HG02623 (cell line): Measurements from ENCODE around the gene LETM1.

Experiments
- ATAC-seq: cut with Tn5 transposase; IDR thresholded peaks from one replicate; pipeline ENCODE4 v1.9.1; 2021; ENCODE audit warnings: moderate library complexity; ENCODE audit not compliant: unreplicated experiment

The LETM1 gene

GRCh38 chr4:1873291-1873690 is 17.3 kb upstream of the LETM1 start:
- ATAC-seq: no peak

DNA sequence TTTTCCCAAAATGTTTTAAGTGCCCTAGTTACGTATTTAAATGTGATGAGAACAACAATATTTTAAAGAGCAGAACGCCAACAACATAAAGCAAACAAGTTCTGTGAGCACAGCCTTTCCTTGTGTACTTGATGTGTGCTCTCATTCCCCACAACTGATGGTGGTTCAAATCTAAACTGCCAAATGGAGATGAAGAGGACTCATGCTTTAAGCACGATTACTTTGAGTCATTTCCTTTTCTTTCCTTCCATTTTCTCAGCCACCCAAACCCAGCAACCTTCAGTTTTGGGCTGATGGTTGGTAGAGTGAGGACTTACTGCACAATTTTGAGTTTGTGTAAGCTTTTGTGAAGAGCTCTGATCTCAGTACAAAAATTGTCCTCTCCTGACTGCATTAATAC is 16.9 kb upstream of the LETM1 start:
- ATAC-seq: no peak

GRCh38 chr4:1871471-1872021 is 15.6 kb upstream of the LETM1 start:
- peak; percentile 8 for ATAC-seq

DNA sequence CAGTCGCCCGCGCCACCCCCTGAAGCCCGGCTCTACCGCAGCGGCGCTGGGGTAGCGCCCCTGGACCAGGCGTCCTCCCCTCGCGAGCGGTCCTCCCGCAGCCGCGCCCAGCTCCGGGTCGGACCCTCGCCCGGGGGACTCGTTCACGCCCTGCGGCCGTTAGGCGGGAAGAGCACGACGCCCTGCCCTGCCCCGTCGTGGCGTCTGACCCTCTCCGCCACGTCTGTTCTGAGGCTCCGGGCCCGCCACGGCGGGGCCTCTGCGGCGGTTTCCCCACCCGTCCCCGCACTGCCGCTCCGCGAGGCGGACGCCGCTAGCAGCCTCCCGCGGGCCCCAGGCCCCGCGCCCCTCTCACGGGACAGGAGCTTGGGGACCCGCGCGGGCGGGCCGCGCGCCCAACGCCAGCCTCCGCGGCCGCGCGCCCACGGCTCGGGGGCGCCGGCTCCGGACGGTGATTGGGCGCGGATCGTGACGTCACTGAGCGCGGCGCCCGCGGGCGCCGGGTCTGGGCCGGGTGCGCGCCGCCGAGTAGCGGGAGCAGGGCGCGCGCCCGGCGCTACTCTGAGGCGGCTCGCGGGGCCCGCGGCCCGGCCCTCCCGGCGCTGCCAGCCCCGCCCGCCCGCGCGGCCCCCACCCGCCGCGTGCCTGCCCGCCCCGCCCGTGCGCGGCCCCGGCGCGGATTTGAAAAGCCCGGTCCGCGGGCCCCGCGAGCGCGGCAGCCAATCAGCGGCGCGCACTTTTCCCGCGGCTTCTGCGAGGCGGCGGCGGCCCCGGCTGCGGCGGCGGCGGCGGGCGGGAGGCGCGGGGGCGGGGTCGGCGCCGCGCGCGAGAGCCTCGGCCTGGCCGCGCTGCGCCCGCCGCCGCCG is 14.9 kb upstream of the LETM1 start, which contains the start of gene NSD2:
Gene NSD2 (plus strand): TSS at position 816 of the 866 bp plus-strand sequence. CDS start 29,262 bp downstream, outside the sequence.
- peak; percentile 61 for ATAC-seq

- ATAC-seq: peak; percentile 37
These were observed 14.3 kb upstream of the LETM1 start for GRCh38 chr4:1870328-1870577.

DNA sequence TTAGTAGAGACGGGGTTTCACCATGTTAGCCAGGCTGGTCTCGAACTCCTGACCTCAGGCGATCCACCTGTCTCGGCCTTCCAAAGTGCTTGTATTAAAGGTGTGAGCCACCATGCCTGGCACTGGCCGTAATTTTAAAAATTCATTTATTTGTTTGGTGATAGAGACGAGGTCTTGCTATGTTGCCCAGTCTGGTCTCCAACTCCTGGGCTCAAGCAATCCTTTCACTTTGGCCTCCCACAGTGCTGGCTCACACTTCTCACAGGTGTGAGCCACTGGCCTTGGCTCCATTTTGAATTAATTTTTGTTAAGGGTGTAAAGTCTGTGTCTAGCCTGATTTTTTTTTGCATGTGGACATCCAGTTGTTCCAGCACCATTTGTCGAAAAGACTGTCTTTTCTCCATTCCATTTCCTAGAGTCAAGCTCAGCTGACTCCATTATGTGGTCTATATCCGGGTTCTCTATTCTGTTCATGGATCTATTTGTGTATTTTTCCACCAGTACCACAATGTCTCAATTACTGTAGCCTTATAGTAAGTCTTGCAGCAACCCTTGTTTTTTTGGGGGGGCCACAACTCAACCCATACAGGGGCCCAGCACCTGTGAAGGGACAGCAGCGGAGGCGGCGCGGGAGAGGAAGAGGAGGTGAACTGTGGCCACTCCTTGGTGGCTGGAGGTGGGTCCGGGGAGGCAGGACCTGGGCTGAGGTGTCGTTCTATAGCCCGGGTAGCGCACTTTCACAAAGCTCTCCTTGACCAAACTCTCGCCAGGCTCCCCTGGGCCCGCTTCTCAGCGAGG is 13.8 kb upstream of the LETM1 start:
- ATAC-seq: no peak

- ATAC-seq: no peak
These were observed 13.0 kb upstream of the LETM1 start for GRCh38 chr4:1868912-1869311.

- no peak for ATAC-seq
These were observed 12.3 kb upstream of the LETM1 start for GRCh38 chr4:1868293-1868692.

- no peak for ATAC-seq
These were observed 10.3 kb upstream of the LETM1 start for GRCh38 chr4:1866189-1866661.

DNA sequence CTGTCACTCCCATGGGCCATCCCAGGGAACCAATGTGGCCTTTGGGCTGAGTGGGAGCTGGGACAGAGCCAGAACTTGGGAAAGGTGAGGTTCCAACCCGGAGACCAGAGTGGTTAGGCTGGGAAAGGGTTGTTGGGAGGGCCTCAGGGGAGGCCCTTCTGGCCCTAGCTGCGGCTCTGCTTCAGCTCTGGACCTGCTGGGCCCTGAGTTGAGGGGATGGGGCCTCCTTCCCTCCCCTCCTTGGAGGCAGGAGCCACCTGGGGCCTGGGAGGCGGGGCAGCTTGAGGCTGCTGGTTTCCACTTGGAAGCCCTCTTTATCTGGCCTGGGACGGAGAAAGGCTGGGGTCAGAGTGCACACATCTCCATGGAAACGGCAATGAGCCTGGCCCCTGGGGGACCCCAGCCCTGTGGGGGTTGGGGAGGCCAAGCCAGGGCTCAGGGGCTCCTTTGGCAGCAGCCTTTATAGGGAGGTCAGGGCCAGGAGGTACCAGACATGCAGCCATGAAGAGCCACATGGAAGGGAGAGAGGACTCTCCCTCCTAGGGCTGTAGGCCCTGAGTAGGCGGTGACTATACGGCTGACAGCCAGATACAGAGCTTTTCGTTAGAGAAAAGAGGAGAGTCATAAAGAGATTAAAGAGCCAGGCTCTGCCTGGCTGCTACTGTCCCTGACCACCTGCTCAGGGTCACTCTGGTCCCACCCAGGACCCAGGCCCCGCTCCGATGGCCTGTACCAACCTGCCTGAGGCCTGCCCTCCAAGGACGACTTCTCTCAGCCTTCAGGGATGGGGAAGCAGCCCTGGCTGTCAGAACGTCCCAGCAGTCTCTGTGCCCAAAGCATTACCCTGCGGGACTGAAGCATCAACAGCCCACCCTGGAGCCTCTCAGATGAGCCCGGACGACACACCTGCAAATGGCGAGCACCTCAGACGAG is 8.4 kb upstream of the LETM1 start:
- ATAC-seq: no peak

DNA sequence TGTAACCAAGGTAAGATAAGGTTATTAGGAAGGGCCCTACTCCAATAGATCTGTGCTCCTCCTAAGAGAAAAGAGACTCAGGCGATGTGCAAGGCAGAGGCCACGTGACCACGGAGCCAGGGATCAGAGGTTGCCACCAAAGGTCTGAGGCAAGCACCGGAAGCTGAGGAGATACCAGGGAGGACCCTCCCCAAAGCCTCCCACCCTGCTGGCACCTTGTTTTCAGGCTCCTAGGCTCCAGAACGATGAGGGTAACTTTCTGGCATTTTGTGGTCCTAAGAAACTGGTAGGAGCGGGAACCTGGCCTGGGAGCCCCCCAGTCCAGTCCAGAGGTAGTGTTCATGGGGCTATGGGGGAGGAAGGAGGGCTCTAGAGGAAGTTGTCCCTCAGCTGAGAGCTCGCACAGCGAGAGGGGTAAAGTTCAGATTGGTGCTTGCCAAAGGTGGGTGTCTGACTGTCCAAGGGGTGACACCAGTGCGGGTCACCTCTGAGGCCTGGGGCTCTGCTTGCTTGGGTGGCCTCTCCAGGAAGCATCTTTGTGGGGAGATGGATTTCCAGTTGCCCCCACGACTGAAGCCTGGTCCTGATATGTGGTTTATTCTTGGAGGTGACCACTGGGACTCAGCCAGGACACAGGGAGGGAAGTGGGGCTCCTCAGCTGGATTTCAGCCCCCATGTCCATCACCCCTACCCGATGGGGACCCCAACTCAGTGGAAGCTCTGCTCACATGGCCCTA is 7.5 kb upstream of the LETM1 start:
- ATAC-seq: no peak

DNA sequence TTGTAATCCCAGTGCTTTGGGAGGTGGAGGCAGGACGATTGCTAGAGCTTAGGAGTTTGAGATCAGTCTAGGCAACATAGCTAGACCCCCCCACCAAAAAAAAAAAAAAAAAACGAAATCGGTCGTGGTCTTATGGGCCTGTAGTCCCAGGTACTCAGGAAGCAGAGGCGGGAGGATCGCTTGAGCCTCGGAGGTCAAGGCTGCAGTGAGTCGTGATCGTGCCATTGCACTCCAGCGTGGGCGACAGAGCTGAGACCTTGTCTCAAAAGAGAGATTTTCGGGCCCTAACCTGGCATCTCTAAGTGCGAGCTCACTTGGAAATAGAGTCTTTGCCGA is 7.0 kb upstream of the LETM1 start:
- ATAC-seq: no peak

- no peak for ATAC-seq
These were observed 6.3 kb upstream of the LETM1 start for GRCh38 chr4:1862055-1862911.

DNA sequence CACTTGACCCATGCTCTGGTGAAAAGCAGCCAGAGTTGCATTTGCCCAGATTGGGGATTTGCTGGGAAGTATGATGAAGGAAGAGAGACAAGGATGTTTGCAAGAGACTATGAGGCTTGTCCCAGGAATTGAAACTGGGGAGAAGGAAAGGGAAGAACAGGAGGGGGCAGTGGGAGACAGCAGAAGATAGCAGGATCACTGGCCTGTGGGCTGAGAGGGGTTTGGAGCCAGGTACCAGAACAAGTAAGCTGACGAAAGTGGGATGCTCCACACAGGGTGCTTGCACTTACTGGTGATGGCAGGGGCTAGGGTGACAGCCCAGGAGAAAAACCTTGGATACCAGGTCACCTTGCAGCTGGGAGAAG is 3.4 kb upstream of the LETM1 start:
- ATAC-seq: no peak

GRCh38 chr4:1857931-1858330 is 2.0 kb upstream of the LETM1 start:
- no peak for ATAC-seq

DNA sequence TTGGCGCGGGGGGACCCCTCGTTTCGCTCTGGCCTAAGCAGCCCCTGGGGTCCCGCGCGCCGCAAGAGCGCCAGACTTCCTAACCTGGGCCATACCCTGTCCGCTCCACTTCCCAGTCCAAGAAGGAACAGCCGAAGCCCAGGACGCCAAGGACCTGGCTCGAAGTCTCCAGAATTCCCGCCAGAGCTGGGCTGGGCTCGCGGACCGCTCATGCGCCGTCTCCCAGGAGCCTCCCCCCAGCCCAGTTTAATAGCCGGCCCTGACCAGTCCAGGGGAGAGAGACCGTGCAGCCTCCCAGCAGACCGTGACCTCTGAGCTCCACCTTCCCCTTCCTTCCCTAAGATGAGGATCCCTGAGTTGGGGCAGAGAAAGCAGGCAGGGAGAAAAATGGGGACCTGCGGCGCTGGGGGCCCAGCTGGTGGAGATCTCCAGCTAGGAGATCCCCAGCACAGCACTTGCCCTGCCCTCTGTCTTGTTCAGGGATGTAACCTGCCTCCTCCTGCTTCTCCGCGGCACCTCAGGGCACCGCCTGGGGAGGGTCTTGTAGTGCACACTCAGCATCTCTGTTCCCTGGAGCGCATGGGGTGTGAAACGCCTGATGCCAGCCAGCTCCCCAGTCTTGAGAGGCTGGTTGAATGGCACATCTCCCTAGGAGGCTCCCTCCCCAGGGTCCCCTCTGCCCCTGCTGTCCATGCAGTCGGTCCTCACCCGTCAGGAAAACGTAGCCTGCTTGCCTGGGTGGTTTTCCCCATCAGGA is 1.2 kb upstream of the LETM1 start:
- no peak for ATAC-seq

- no peak for ATAC-seq
These were observed 454 bp downstream of the LETM1 start for GRCh38 chr4:1855333-1856070.

DNA sequence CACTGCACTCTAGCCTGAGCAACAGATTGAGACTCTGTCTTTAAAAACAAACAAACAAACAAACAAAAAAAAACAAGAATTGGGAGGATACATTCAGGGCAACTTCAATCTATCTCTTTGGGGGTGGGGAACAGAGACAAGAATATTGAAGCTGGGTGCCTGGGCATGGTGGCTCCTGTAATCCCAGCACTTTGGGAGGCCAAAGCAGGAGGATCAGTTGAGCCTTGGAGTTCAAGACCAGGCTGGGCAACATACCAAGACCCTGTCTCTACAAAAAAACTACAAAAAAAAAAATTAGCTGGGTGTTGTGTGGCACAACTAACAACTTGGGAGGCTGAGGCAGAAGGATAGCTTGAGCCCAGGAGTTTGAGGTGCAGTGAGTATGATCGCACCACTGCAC is 1.2 kb downstream of the LETM1 start:
- ATAC-seq: no peak
